GM12891 (cell line): ENCODE data around the gene FUCA2.

Experiments used
- POLR2A ChIP-seq: IDR thresholded peaks from 2 replicates; pipeline ENCODE4 v1.6.1; 2011; ENCODE audit warnings: low read depth, low read length, control low read depth
- POLR2AphosphoS5 ChIP-seq: IDR thresholded peaks from 2 replicates; pipeline ENCODE4 v1.6.1; 2011; ENCODE audit warnings: low read depth, low read length, control low read depth
- SPI1 ChIP-seq: IDR thresholded peaks from 2 replicates; pipeline ENCODE4 v1.6.1; 2011; ENCODE audit warnings: low read depth, low read length, control low read depth
- TAF1 ChIP-seq: IDR thresholded peaks from 2 replicates; pipeline ENCODE4 v1.6.1; 2011; ENCODE audit warnings: low read depth, low read length, control low read depth

- no peak for TF ChIP-seq POLR2A
- TF ChIP-seq TAF1 = no peak
- no peak for TF ChIP-seq POLR2AphosphoS5
- TF ChIP-seq SPI1 = no peak
Observed at GRCh38 chr6:143515061-143515760, 3.7 kb upstream of the FUCA2 start.
